HL-60 (cell line): ENCODE measurements around the gene ADAM15.

Source experiments
- DNase-seq, 2 experiments: peaks; one replicate each; pipeline ENCODE4 v3.0.0-alpha.2; 2010 to 2020; ENCODE audit warnings: low read depth in 1 of 2, low spot score in 1 of 2
- H3K27ac ChIP-seq: fragments of 250-450 bp; sonication (Bioruptor Pico); replicated peaks from 2 replicates; pipeline ENCODE4 v1.5.1; 2020; ENCODE audit warnings: mild to moderate bottlenecking, moderate library complexity
- H3K27me3 ChIP-seq: fragments of 250-450 bp; sonication (Bioruptor Pico); 2 replicates; pipeline ENCODE4 v1.5.1; 2021; ENCODE audit warnings: mild to moderate bottlenecking, moderate library complexity; ENCODE audit not compliant: insufficient read depth, poor library complexity, severe bottlenecking
- H3K4me3 ChIP-seq: replicated peaks from 2 replicates; pipeline ENCODE4 v1.5.1; 2011; ENCODE audit warnings: mild to moderate bottlenecking, control low read depth, low read length; ENCODE audit not compliant: insufficient read depth
- CTCF ChIP-seq: IDR thresholded peaks from one replicate; pipeline ENCODE4 v1.5.1; 2011; ENCODE audit warnings: low read length, control low read depth, inconsistent platforms; ENCODE audit not compliant: insufficient read depth
- GABPA ChIP-seq: IDR thresholded peaks from 2 replicates; pipeline ENCODE4 v1.6.1; 2012; ENCODE audit warnings: low read depth
- POLR2AphosphoS5 ChIP-seq: IDR thresholded peaks from 2 replicates; pipeline ENCODE4 v1.6.1; 2012; ENCODE audit warnings: low read depth
- REST ChIP-seq: IDR thresholded peaks from 2 replicates; pipeline ENCODE4 v1.6.1; 2012; ENCODE audit warnings: low read depth; ENCODE audit not compliant: insufficient replicate concordance
- SPI1 ChIP-seq: IDR thresholded peaks from 2 replicates; pipeline ENCODE4 v1.6.1; 2012; ENCODE audit warnings: low read depth, mild to moderate bottlenecking, borderline replicate concordance

ADAM15 gene

GRCh38 chr1:155078469-155079209, 27.5 kb downstream of the ADAM15 start, which contains the start of gene EFNA3:
Gene EFNA3, plus strand, starts transcription at chr1:155078837. Its CDS starts 105 bp downstream, at chr1:155078942.
- no peak for DNase-seq
- TF ChIP-seq REST (no peak), GABPA (no peak), SPI1 (no peak), CTCF (no peak), POLR2AphosphoS5 (no peak)
- Histone ChIP-seq H3K4me3 (peak within 1 kb of the TSS; percentile 14; the same call in 1 of the 2 replicates), H3K27ac (no peak within 1 kb of the TSS), H3K27me3 (peaks cover 46% of the 10 kb centered on the region)

- Histone ChIP-seq H3K27me3 (peaks cover 47% of the 10 kb centered on the region), H3K4me3 (peak overlapping the region; percentile 14; the same call in 1 of the 2 replicates), H3K27ac (no peak overlapping the region)
- no peak for DNase-seq
- TF ChIP-seq CTCF, result no peak
- no peak for TF ChIP-seq SPI1
- no peak for TF ChIP-seq GABPA
- no peak for TF ChIP-seq REST
Observed at GRCh38 chr1:155079210-155079486, 28.0 kb downstream of the ADAM15 start.

GRCh38 chr1:155079487-155080311, 28.6 kb downstream of the ADAM15 start:
- DNase-seq, result no peak
- Histone ChIP-seq H3K27me3 (peaks cover 47% of the 10 kb centered on the region), H3K4me3 (no peak overlapping the region), H3K27ac (no peak overlapping the region)
- TF ChIP-seq GABPA (no peak), CTCF (no peak), SPI1 (no peak), REST (no peak), POLR2AphosphoS5 (no peak)
